Measurements from ENCODE around the gene ACTL10. TPM values are rescaled to one million over a fixed set of nuclear protein-coding genes. Genes with fewer than 3 reads are reported as not detected.

Gene ACTL10
- total and polyA plus RNA-seq, 2 of the 13 experiments (the other 11 are each of a cell fraction or from before 2014, with no cell fraction given): not detected

- TF ChIP-seq ARNT2 (CRISPR knock-in tag; IDR thresholded peaks at IDR 0.05; ENCODE audit: low read depth): no peak
- no peak for TF ChIP-seq RFX3 (CRISPR knock-in tag; IDR thresholded peaks at IDR 0.05)
- TF ChIP-seq ZSCAN20 (CRISPR knock-in tag; IDR thresholded peaks at IDR 0.05; ENCODE audit: borderline replicate concordance): no peak
- TF ChIP-seq ZNF841 (CRISPR knock-in tag; IDR thresholded peaks at IDR 0.05; ENCODE audit: borderline replicate concordance): no peak
- TF ChIP-seq SMC3 (IDR thresholded peaks at IDR 0.05; ENCODE audit: low read length): no peak
- no peak for TF ChIP-seq ZNF781 (CRISPR knock-in tag; IDR thresholded peaks at IDR 0.05; ENCODE audit: borderline replicate concordance, not compliant biosample characterization)
- TF ChIP-seq SAFB2 (CRISPR knock-in tag; IDR thresholded peaks at IDR 0.05; ENCODE audit: borderline replicate concordance, low read depth): 0 out of 2 replicates have a peak, but pooled peaks have one; percentile 30
- no peak for TF ChIP-seq TSC22D2 (CRISPR knock-in tag; IDR thresholded peaks at IDR 0.05; ENCODE audit: borderline replicate concordance)
- TF ChIP-seq ARID3A (IDR thresholded peaks at IDR 0.05; ENCODE audit: low read depth, low read length): no peak
- TF ChIP-seq MEIS1 (CRISPR knock-in tag; IDR thresholded peaks at IDR 0.05; ENCODE audit: borderline replicate concordance): no peak
- TF ChIP-seq MAFG (CRISPR knock-in tag; IDR thresholded peaks at IDR 0.05): 0 out of 2 replicates have a peak, but pooled peaks have one; percentile 34
- TF ChIP-seq ZNF329 (CRISPR knock-in tag; IDR thresholded peaks at IDR 0.05; ENCODE audit: low read depth): no peak
- TF ChIP-seq SOX13 (IDR thresholded peaks at IDR 0.05): no peak
- no peak for TF ChIP-seq SOX13 (CRISPR knock-in tag; conservative IDR thresholded peaks at IDR 0.05 in 1 of 2, IDR thresholded peaks at IDR 0.05 in 1 of 2)
- peak; percentile 42; the same call in 1 of the 2 replicates for TF ChIP-seq RXRA (CRISPR knock-in tag; IDR thresholded peaks at IDR 0.05)
- TF ChIP-seq BATF2 (CRISPR knock-in tag; IDR thresholded peaks at IDR 0.05): no peak
These were observed 47.2 kb downstream of the ACTL10 start (continued) for GRCh38 chr20:33713865-33714367.
